BE2C (cell line): Measurements from ENCODE around the gene GASK1A.

Experiments
- DNase-seq: peaks from one replicate; pipeline ENCODE4 v3.0.0-alpha.2; 2020
- H3K27me3 ChIP-seq: fragments of 250-450 bp; sonication (Bioruptor Pico); 2 replicates; pipeline ENCODE4 v1.5.1; 2020; ENCODE audit warnings: mild to moderate bottlenecking
- H3K36me3 ChIP-seq: fragments of 250-450 bp; sonication (Bioruptor Pico); 2 replicates; pipeline ENCODE4 v1.5.1; 2020; ENCODE audit warnings: mild to moderate bottlenecking
- H3K4me1 ChIP-seq: fragments of 250-450 bp; sonication (Bioruptor Pico); 2 replicates; pipeline ENCODE4 v1.5.1; 2020
- H3K4me3 ChIP-seq: 2 replicates; pipeline ENCODE4 v1.5.1; 2011; ENCODE audit warnings: low read depth, low read length
- H3K9me3 ChIP-seq: fragments of 250-450 bp; sonication (Bioruptor Pico); 2 replicates; pipeline ENCODE4 v1.5.1; 2020
- TF ChIP-seq, protein P1 (sequence below): IDR thresholded peaks from 2 replicates; pipeline ENCODE4 v1.5.1; 2012; ENCODE audit warnings: mild to moderate bottlenecking, low read depth, low read length

The GASK1A gene

DNA sequence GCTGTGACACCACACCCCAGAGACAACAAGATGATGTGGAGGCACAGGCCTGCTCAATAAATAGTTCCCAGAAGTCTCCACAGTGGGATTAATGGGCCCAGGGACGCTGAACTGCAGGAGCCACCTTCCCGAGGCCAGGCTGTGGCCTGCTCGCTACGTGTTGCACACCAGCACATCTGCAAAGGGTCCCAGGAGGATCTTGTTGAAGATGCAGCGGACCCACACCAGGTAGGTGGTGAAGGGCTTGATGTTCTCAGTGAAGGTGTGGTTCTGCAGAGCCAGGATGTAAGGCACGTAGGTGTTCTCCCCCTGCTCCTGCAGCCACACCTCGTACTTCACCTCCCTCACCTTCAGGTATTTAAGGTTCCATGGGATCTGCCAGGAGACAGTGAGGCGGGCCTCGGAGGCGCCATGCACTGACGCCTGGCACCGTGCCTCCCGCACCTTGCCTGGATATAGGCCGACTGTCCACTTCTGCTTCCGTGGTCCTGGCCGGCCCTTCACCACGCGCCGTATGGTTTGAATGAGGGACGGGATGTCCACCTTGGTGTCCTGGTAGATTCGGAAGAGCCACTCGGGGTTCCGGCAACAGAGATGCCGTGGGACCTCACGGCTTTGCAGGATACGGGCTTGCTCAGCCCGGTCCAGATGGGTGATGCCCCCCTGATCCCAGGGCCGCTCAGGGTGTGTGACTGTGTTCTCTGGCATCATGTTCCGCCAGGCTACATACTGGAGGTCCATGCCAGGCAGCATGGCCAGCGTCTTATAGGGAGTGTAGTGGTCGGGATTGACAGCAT, 100.6 kb downstream of the GASK1A start:
- TF ChIP-seq, protein P1, sequence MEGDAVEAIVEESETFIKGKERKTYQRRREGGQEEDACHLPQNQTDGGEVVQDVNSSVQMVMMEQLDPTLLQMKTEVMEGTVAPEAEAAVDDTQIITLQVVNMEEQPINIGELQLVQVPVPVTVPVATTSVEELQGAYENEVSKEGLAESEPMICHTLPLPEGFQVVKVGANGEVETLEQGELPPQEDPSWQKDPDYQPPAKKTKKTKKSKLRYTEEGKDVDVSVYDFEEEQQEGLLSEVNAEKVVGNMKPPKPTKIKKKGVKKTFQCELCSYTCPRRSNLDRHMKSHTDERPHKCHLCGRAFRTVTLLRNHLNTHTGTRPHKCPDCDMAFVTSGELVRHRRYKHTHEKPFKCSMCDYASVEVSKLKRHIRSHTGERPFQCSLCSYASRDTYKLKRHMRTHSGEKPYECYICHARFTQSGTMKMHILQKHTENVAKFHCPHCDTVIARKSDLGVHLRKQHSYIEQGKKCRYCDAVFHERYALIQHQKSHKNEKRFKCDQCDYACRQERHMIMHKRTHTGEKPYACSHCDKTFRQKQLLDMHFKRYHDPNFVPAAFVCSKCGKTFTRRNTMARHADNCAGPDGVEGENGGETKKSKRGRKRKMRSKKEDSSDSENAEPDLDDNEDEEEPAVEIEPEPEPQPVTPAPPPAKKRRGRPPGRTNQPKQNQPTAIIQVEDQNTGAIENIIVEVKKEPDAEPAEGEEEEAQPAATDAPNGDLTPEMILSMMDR, result no peak
- H3K27me3 ChIP-seq, result no peaks in the 10 kb centered on the region
- no peak for DNase-seq
- H3K9me3 ChIP-seq, result no peaks in the 10 kb centered on the region
- no peaks in the 10 kb centered on the region for H3K4me1 ChIP-seq
- no peak overlapping the region for H3K4me3 ChIP-seq
- H3K36me3 ChIP-seq, result no peaks in the 10 kb centered on the region

DNA sequence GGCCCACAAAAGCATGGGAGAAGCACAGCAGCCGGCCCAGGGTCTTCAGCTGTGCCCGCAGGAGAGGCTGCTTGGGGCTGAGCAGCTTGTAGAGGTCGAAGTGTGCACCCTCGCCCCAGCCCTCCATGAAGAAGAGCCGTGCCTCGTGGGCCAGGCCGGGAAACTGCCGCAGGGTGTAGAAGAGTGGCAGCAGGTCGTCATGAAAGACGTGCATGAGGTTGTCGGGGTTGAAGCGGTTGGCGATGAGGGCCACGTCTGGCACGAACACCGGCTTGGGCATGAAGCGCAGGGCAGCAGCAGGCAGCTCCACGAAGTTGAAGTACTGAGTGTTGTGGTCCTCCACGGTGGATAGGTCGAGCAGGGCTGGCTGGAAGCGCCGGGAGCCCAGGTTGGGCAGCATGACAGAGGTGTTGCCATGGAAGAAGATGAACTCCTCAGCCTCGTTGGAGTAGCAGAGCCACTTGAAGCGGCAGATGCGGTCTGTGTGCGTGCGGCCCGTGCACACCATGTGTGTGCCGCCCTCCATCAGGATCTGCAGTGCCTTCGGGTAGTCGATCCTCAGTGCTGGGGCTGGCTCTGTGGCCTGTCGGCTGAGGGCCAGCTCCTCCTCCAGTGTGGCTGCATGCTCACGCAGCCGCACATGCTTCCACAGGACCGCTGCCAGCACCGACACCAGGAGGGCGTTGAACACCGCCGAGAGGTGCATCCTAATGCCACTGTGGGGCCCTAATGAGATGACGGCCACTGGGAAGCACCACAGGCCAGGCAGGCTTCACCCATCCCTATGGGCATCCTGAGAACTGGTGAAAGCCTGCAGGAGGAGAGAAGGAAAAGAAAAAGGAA, 101.8 kb downstream of the GASK1A start:
- no peaks in the 10 kb centered on the region for H3K9me3 ChIP-seq
- H3K27me3 ChIP-seq, result no peaks in the 10 kb centered on the region
- no peaks in the 10 kb centered on the region for H3K4me1 ChIP-seq
- TF ChIP-seq, protein P1, result no peak
- DNase-seq, result no peak
- no peaks in the 10 kb centered on the region for H3K36me3 ChIP-seq
- H3K4me3 ChIP-seq, result no peak overlapping the region

DNA sequence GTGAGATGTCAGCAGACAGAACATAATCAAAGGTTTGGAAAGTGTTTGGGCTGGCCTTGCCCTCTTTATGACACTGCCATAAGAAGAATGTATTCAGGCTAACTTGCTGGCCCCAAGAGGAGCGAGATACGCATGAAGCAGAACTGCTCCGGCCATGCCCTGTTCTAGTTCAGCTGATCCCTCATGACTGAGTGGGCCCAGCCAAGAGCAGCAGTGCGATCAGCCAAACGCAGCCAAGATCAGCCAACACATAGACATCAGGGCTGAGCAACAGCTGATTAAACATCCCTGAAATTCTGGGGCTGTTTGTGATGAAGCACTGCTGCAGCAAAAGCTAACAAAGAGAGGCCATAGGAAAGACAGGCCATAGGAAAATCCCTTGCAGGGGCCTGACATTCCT, 102.7 kb downstream of the GASK1A start:
- H3K27me3 ChIP-seq, result no peaks in the 10 kb centered on the region
- TF ChIP-seq, protein P1, result no peak
- H3K4me3 ChIP-seq, result no peak overlapping the region
- DNase-seq, result no peak
- peaks cover 4% of the 10 kb centered on the region; the same call in 1 of the 2 replicates for H3K4me1 ChIP-seq
- H3K9me3 ChIP-seq, result no peaks in the 10 kb centered on the region
- H3K36me3 ChIP-seq, result no peaks in the 10 kb centered on the region

DNA sequence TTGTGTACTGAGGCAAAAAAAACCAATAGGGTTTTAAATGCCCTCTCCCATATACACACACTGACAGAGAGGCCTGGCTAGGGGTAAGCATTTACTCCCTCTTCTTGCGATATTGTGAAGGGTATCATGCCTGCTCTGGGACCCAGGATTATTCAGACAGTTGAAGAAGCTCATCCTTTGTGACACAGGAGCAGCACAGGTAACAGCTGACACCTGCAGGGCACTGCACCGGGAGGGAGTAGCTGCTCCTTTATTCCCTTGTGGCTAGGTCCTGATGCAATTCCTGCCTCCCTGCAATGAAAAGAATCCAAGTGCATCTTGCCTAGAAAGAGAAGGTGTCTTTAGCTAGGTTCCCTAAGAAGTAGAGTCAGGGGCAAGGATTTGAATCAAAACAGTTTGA, 103.3 kb downstream of the GASK1A start:
- no peaks in the 10 kb centered on the region for H3K9me3 ChIP-seq
- no peak overlapping the region for H3K4me3 ChIP-seq
- H3K4me1 ChIP-seq, result peaks cover 4% of the 10 kb centered on the region; the same call in 1 of the 2 replicates
- TF ChIP-seq, protein P1, result no peak
- no peak for DNase-seq
- no peaks in the 10 kb centered on the region for H3K36me3 ChIP-seq
- H3K27me3 ChIP-seq, result no peaks in the 10 kb centered on the region

DNA sequence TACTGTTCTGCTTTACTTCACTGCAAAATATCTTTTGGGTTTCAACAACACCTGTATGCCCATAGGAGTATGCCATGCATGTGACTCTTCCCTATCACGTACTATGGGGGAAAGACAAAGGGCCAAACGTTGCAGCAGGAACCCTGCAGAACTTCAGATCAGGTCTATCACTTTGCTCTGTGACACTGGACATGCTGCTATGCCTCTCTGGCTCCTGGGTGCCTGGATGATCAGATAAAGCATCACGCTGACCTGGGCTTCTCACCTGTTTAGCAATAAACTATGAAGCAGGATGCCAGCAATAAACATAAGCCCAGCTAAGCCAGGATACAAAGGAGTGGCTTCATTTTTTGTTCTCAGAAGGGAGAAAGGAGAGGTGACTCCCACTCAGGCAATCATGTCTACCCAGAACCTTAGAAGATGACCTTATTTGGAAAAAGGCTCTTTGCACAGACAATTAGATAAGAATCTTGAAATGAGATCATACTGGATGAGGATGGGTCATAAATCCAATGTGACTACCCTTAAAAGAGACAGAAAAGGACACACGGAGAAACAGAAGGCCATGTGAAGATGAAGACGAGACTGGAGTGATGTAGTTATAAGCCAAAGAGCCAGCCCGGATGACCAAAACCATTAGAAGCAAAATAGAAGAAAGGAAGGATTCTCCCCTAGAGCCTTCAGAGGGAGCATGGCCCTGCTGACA, 107.5 kb downstream of the GASK1A start:
- no peaks in the 10 kb centered on the region for H3K36me3 ChIP-seq
- H3K4me1 ChIP-seq, result peaks cover 4% of the 10 kb centered on the region; the same call in 1 of the 2 replicates
- H3K4me3 ChIP-seq, result no peak overlapping the region
- TF ChIP-seq, protein P1, result no peak
- no peaks in the 10 kb centered on the region for H3K9me3 ChIP-seq
- no peaks in the 10 kb centered on the region for H3K27me3 ChIP-seq
- DNase-seq, result no peak
